ENCODE data around the gene AIFM3. TPM values are rescaled to one million over a fixed set of nuclear protein-coding genes. Genes with fewer than 3 reads are reported as not detected.

The AIFM3 gene
- total RNA-seq, 1 donor from 2014 or later, result 1.8 TPM

GRCh38 chr22:20990184-20991180, 23.4 kb downstream of the AIFM3 start:
- Mint-ChIP-seq H3K9me3 (ENCODE audit: low read depth) (no peaks in the 10 kb centered on the region), H3K27me3 (no peaks in the 10 kb centered on the region), H3K36me3 (ENCODE audit: insufficient read depth) (peaks cover 4% of the 10 kb centered on the region), H3K27ac (no peak overlapping the region), H3K4me1 (ENCODE audit: low read depth) (no peaks in the 10 kb centered on the region), H3K4me3 (ENCODE audit: low read depth) (no peak overlapping the region)
- TF ChIP-seq CTCF (IDR thresholded peaks at IDR 0.05; ENCODE audit: unreplicated experiment), result no peak
- DNase-seq (ENCODE audit: low spot score, unreplicated experiment), result no peak

- no peaks in the 10 kb centered on the region for H3K4me1 Mint-ChIP-seq (ENCODE audit: low read depth)
- no peak for DNase-seq (ENCODE audit: low spot score, unreplicated experiment)
- no peak for TF ChIP-seq CTCF (IDR thresholded peaks at IDR 0.05; ENCODE audit: unreplicated experiment)
- no peaks in the 10 kb centered on the region for H3K27me3 Mint-ChIP-seq
- H3K36me3 Mint-ChIP-seq (ENCODE audit: insufficient read depth), result peaks cover 2% of the 10 kb centered on the region
- H3K27ac Mint-ChIP-seq, result no peak overlapping the region
- H3K9me3 Mint-ChIP-seq (ENCODE audit: low read depth), result no peaks in the 10 kb centered on the region
- H3K4me3 Mint-ChIP-seq (ENCODE audit: low read depth), result no peak overlapping the region
These were observed 24.4 kb downstream of the AIFM3 start for GRCh38 chr22:20991252-20992055.

GRCh38 chr22:20992056-20992442, 25.0 kb downstream of the AIFM3 start:
- Mint-ChIP-seq H3K36me3 (ENCODE audit: insufficient read depth) (peaks cover 2% of the 10 kb centered on the region), H3K9me3 (ENCODE audit: low read depth) (no peaks in the 10 kb centered on the region), H3K4me1 (ENCODE audit: low read depth) (no peaks in the 10 kb centered on the region), H3K27me3 (no peaks in the 10 kb centered on the region), H3K27ac (no peak overlapping the region), H3K4me3 (ENCODE audit: low read depth) (no peak overlapping the region)
- no peak for TF ChIP-seq CTCF (IDR thresholded peaks at IDR 0.05; ENCODE audit: unreplicated experiment)
- DNase-seq (ENCODE audit: low spot score, unreplicated experiment), result no peak

- H3K4me1 Mint-ChIP-seq (ENCODE audit: low read depth), result no peaks in the 10 kb centered on the region
- H3K9me3 Mint-ChIP-seq (ENCODE audit: low read depth), result no peaks in the 10 kb centered on the region
- no peak overlapping the region for H3K27ac Mint-ChIP-seq
- no peaks in the 10 kb centered on the region for H3K27me3 Mint-ChIP-seq
- H3K4me3 Mint-ChIP-seq (ENCODE audit: low read depth), result no peak overlapping the region
- no peak for TF ChIP-seq CTCF (IDR thresholded peaks at IDR 0.05; ENCODE audit: unreplicated experiment)
- DNase-seq (ENCODE audit: low spot score, unreplicated experiment), result no peak
- H3K36me3 Mint-ChIP-seq (ENCODE audit: insufficient read depth), result peaks cover 2% of the 10 kb centered on the region
These were observed 25.6 kb downstream of the AIFM3 start for GRCh38 chr22:20992456-20993303.
